Stimulated activated CD8-positive, alpha-beta memory T cell treated with anti-CD3 and anti-CD28 coated beads, Interleukin-4, amount 100 ng/mL, for 4 hours (primary cell): ENCODE data around the gene GJB1.
"Not testable (repeated sequence)": the region's sequence is repeated elsewhere in the genome, so short reads cannot be mapped to it uniquely, and the experiment has no call there.

Source experiments
- DNase-seq, 2 donors: peaks; one replicate each; pipeline ENCODE4 v3.0.0-alpha.2; 2020; ENCODE audit warnings: low read depth in 2 of 2, low spot score in 1 of 2

Gene GJB1

DNA sequence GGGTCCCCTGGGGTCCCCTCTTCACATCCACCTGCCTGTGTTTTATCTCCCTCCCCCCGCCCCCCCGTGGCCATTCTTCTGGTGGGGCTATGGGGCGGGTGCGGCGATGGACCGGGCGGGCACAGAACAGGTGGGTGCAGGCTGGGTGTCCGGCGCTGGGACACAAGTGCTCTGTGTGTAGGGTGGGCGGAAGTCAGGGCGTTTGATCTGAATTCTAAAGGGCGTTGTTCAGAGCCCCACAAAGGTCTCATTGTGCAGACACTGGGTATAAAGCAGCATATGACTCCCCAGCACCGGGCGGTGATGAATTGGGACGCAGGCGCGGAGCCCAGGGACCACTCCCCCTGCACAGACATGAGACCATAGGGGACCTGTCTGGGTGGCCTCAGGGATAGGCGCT, at the start of gene GJB1:
Gene GJB1, plus strand, starts transcription at position 296 of the 400 bp plus-strand sequence. CDS start 484 bp downstream, outside the sequence.
- no peak for DNase-seq

DNA sequence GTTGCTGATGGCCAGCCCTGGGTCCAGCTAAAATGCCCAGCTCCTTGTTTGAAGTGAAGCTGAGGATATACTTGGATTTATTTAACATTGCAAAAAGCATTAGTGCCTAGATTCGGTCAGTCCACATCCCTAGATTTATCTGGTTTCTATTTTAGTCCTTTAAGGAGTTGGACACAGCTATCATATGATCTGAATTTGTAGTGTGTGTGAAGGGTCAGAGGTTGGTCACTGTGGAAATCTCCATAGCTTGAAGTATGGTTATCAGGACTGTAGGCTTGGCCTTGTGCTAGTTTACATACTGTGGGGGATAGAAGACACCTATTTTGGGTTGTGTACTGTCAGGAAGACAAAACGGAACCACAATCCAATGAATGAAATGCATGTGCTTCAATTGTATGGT, 49.6 kb upstream of the GJB1 start:
- DNase-seq, result no peak

DNA sequence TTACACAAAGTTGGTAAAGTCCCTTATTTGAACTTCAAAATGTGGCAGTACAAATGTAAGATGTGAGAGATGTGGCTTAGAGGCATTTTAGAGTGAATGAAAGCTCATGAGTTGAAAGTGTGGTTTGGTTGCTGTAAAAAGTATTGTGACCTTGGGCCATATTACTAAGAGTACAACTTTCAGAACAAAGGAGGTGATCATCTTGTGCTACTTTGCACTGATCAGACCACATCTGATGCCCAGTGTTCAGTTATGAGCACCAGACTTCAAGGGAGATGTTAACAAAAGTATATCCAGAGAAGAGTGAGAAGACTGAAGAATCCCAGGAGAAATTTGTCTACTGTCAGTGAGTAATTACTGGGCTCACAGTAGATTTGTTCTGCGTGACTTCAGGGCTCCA, 48.2 kb upstream of the GJB1 start:
- DNase-seq, result no peak

DNA sequence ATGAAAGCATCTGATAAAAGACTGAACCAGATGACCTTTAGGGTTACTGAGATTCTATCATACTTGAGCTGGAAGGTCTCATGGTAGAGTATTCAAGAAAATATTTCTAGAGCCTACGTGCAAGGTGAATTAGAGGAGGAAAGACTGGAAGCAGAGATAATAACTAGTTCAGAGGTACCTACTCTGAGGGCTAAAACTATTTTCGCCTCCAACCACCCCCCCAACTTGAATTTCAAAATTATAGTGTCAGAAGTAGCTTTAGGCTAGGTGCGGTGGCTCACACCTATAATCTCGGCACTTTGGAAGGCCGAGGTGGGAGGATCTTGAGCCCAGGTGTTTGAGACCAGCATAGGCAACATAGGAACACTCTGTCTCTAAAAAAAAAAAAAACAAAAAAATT, 47.5 kb upstream of the GJB1 start:
- DNase-seq, result no peak

DNA sequence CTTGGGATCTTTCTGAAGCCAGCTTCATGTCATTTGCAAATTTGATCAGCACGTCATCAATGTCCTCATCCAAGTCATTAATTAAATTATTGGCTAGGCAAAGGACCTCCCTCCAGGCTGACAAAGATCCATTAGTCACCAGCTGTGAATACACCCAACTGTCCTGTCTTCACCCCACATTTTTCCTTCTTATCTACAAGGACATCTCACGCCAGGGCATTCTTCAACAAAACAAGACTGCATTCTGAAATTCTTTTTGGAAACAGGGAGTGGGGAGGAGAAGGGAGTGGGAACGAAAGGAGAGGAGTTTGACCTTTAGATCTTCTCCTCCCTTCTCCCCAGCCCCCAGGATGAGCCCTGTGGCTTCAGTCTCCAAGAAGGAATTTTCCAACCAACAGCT, 45.7 kb upstream of the GJB1 start:
- DNase-seq, result no peak

DNA sequence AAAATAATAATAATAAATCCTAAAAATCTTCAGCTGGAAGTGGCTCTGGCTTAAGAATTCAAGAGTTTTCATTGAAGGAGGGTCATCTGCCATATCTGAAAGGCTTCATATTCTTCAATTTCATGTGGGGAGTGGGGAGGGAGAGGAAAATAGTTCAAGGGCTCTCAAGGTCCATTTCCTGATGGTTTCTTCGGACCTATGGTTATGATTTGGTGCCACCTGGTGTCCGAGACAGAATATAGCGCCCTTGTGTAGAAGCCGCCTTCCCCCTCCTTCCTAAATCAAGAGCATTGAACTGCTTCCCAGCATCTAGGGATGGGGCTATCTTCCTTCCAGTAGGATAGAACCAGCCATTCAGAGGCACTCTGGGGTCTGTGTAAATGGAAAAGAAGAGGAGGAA, 44.1 kb upstream of the GJB1 start:
- peak in 1 of 2 donors; percentile 2 for DNase-seq

DNA sequence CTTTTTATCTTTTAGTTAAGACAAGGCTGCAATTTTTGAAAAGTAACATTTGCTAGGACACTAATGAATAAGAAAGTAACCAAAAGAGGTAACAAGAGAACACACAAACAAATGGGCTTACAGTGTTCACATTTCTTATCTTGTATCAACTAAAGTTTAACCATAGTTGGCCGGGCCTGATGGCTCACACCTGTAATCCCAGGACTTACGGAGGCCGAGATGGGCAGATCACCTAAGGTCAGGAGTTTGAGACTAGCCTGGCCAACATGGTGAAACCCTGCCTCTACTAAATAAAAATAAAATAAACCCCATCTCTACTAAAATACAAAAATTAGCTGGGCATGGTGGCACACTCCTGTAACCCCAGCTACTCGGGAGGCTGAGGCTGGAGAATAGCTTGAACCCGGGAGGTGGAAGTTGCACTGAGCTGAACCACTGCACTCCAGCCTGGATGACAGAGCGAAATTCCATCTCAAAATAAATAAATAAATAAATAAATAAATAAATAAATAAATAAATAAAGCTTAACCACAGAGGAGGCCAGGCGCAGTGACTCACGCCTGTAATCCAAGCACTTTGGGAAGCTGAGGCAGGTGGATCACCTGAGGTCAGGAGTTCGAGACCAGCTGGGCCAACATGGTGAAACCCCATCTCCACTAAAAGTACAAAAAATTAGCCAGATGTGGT, 42.3 kb upstream of the GJB1 start:
- DNase-seq, result not testable (repeated sequence)

DNA sequence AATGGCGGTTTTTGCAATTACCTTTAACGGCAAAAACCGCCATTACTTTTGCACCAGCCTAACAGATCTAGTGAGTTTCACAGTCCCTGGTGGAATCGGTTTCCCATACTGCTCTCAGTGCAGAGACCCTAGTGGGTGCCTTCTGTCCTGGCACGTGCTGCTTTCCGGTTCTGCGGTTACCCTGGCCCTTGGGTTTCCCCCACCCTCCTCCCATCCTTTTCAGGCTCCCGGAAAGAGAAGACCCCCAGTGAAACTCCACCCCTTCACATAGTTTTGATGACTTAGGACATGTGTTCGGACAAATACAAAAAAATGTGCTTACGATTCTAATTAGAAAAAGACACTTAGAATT, 41.5 kb upstream of the GJB1 start:
- DNase-seq, result peak; percentile 3 to 18

DNA sequence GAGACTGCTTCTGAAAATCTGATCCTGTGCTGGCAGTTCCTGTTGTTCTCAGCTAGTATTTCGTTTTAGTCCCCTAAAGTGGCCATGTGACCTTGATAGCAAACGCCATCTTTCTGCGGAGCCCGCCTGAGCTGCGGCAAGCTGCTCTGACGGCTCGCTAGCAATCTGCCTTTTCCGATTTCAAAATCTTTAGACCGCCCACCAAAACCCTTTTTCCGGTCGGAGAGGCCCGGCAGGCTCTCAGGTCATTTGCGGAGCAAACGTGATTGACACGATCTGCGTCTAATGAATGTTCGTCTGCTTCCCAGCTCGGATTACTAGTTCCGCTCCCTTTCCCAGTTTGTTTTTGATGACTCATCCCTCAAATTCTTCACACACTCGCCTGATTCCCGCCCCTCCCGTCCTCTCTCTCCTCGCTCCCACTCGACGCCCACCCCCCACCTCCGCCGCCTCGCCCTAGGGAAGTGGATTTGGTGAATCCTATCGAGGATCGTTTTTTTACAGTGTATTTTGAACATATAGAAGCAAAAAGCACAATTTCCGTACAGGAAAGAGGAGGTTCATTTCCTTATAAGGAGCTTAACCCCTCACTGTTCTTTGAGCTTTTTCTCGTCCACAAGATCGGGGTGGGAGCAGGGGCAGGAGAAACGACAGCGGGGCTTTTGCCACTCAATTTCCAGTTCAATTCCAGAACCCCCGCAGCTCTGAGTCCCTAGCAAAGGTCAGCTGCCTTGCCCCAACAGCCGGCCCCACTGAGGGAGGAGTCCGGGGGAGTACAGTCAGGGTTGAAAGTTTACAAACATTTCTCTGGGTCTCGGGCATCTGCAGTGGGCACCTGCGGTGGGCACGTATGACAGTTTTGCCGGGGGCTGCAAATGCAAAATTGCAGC, 40.9 kb upstream of the GJB1 start:
- DNase-seq, result peak; percentile 54 to 67

DNA sequence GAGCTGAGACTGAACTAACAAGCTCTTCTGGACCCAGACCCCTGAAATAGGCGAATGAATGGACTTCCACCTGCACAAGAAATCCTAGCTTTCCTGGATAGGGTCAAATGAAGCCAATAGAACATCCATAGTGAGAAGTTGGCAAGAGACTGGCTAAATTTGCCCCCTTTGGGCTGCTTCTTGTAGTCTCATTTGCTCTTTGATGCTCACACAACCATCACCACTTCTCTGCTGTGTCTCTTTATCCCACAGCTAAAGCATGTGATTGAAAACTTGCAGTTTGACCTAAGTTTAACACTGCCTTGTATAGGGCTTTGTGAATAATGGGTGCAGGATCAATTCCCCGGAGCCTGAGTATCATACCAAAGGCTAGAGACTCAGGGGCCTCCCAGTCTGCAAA, 40.2 kb upstream of the GJB1 start:
- DNase-seq, result no peak

DNA sequence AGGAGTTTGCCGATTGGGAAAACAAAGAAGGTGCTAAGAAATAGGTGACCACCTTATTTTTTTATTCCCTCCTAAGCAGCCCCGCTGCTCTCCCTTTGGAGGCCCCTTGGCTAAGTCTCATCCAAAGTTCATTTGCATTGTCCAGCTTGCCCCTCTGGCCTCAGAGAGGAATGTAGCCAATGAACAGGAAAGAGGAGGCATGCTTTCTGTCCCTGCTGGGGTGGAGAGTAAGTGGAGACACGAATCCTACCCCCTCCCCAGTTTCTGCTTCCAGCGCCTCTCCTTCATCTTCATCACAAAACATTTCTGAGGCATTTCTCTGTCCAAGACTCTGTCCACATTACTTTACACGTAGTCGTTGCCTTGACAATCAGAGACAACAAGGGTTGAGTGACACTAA, 39.7 kb upstream of the GJB1 start:
- no peak for DNase-seq

DNA sequence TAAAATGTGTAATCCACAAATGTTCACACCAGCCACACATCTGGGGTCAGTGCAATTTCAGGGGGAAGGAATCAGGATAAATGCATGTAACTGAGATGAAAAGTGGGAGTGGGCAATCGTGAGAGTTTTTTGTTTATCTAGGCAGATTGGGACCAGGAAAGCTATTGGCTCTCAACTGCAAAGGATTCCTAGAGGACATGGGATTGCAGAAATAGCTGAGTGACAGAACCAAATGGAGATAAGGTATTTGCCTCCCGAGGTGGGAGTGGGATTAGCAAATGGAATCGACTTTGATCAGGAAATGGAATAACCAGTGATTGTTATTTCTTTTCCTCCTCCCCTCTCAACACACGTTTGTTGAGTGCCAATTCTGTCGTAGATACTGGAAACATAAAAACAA, 38.9 kb upstream of the GJB1 start:
- no peak for DNase-seq

DNA sequence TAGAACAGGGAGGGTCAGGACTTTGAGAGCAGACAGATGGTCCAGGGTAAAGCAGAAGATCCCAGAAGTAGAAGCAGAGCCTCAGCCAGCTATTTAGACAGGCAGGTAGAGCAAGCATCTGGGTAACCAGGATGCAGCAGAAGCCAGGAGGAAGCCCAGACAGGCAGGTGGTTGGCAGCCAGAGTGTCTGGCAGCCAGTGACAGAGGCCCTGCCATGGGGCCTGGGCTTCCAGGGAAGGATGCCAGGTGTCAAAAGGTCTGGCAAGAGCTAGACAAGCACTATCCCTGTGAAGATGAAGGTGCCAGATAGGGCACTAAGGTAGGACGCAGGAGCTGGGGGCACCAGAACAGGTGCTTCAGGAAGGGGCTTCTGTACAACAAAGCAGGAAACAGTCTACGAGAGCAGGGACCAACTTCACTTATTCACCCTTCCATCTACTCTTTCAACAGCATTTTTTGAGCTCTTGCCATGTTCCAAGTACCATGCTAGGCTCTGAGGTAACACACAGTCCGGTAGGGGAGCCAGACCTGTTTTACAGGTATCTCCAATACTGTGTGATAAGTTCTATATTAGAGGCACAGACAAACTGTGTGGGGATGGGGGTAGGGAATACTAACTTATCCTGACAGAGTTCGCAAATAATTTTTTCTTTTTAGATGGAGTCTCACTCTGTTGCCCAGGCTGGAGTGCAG, 38.1 kb upstream of the GJB1 start:
- no peak for DNase-seq

DNA sequence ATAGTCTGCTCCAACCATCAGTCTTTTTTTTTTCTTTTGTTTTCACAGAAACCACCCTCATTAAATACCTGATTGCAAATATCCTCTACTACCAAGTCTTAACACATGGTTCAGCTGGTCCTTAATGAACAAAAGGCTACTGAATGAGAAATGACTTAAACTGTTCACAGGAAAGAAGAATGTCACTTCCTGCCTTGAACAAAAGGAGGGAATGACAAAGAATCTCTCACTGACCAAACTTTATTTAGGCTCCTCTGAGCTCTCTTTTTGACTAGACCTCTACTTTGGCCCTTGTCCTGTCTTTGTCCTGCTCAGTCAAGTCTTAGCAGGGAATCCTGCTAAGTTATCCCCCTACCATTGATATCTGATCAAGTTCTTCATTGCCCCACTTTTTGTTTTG, 31.8 kb upstream of the GJB1 start:
- DNase-seq, result no peak

DNA sequence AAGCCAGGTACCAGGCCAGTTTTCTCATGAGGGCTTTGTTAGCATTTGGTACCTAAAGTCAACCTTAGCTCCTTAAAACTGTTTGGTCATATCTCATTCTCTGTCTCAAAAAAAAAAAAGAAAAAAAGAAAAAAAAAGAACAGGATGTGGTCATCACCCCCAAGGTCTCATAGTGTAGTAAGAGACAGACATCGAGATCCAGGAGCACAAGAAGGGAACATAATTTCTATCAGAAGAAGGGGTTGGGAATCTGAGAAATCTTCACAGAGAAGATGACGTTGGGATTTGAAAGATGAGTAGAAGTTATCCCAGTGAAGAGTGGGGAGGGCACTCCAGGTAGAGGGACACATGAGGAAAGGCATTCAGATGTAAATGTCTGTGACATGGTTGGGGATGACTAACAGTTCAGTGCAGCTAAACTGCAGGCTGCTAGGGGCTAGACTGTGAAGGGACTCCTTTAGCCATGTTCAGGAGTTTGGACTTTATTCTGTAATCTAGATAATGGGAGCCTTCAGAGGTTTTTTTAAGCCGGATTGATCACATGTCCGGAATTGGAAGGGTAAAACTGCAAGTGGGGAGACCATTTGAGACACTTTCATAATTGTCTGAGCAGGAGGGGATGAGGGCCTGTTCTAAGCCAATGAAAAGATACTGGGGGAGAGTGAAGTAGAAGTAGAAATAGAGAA, 26.9 kb upstream of the GJB1 start:
- DNase-seq, result no peak

DNA sequence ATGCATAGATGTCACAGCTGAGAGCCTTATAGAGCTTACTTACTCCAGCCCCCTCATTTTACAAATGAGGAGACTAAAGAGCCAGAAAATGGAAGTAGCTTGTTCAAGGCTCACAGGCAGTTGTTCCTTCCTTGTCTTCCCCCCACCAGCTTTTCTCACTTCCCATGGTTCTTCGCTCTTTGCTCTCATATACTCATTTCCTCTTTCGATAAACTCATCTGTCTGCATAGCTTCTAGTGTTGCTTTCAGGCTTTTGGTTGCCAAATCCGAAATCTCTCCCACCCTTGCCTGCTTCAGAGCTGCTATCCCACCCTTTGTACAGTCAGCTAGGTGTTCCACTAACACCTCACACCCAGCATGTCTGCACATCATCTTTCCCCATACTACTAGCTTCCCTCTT, 25.0 kb upstream of the GJB1 start:
- no peak for DNase-seq

DNA sequence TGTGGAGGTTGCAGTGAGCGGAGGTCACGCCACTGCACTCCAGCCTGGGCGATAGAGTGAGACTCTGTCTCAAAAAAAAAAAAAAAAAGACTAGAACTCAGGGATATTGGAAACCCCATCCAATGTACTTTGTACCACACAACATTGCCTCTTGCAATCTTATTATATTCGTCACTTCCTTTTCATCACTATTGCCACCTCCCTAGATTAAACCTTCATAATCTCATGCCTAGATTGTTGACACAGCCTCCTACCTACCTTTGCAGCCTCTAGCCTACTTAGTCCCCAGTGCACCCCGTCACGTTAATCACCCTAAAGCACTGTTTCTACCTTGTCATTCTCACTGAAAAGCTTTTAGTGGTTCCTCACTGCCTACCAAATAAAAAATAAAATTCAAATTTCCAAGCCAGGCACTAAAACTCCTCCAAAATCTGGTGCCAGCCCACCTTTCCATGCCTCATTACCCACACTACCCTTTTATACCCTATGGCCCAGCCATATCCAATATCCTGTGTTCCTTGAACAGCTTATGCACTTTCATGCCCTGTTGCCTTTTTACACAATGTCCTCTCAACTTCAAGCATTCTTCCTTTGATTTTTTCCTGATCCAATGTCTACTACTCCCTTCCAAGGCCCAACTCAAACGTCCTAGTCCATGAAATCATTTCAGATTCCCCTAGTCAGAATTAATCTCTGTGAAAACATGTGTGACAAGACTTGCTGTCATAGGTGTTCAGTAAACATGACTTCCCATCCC, 23.6 kb upstream of the GJB1 start:
- DNase-seq, result no peak

DNA sequence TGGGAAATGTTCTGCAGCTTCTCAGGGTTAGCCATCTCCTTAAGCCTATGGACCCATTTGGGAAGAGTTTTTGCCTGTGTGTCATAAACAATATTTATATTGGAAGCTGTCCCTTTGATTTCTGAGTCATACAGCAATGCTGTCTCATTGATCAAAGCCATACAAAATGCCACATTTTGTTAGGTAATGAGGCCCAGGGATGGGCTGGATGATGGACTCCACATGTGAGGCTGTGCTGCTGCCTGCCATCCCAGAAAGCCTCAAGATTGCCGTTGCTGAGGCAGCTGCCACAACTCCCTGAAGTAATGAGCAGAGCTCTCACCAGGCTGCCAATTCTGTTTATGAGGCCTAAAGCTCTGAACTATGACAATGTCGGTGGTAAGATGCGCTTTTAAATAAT, 12.2 kb upstream of the GJB1 start:
- no peak for DNase-seq

DNA sequence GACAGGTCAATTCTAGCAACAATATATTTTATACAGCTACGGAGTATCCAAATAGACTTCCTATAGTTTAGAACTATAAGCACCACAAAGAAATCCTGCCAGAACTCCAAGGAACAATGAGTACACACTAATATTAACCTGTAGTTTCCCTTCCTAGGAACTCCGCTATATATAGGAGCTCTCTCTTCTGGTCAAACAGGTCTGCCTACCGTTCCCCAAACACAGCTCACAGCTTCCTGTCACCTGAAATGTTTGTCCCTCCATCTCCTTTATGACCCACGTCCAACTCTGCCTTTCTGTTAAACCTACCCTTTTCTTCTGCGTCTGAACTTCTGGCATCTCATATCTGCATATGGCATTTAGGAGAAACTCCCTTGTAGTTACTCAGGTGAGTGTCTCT, 10.5 kb upstream of the GJB1 start:
- no peak for DNase-seq

DNA sequence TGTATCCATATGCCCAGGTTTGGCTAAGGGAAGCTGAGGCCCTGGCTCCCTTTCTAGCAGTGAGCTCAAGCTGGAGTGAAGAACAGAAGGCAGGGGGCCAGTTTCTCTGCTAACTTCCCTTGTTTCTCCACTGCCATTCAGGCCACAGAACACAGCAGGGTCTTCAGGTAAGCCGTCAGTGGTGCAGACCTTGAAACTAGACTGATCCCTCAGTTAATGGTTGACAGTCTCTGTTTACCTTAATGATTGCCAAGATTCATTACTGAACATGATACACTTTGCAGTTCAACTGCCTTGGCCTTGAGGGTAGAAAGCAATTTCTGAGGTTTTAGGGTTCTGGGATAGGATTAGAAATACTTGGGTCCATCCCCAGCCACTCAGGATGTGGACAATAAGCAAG, 8.9 kb upstream of the GJB1 start:
- DNase-seq, result no peak
